ENCODE results near the gene HDAC9. TPM values are rescaled to one million over a fixed set of nuclear protein-coding genes. Genes with fewer than 3 reads are reported as not detected.

The HDAC9 gene
- total RNA-seq, 1 experiment from 2014 or later = 7.7 TPM

GRCh38 chr7:18861514-18862118 is 366.1 kb downstream of the HDAC9 start:
- Histone ChIP-seq H3K4me1 (ENCODE audit: insufficient read depth, low read length) (no peaks in the 10 kb centered on the region), H2AK5ac (ENCODE audit: insufficient read length, low read length) (no peak overlapping the region), H4K5ac (ENCODE audit: insufficient read length, low read depth, low read length) (no peak overlapping the region), H3K27me3 (ENCODE audit: insufficient read depth, low read length) (no peaks in the 10 kb centered on the region), H3K9me3 (ENCODE audit: control insufficient read depth, low read depth, low read length) (no peaks in the 10 kb centered on the region), H4K91ac (ENCODE audit: insufficient read length, low read depth, low read length) (no peak overlapping the region), H4K20me1 (ENCODE audit: control insufficient read depth, insufficient read depth, insufficient read length) (no peaks in the 10 kb centered on the region), H3K23ac (ENCODE audit: insufficient read length, low read depth, low read length) (no peak overlapping the region), H2AFZ (ENCODE audit: low read length) (no peak overlapping the region), H3K23me2 (ENCODE audit: insufficient read length, low read depth, low read length, poor library complexity, severe bottlenecking) (no peaks in the 10 kb centered on the region), H2BK15ac (ENCODE audit: low read depth, low read length) (no peak overlapping the region), H3K79me1 (ENCODE audit: insufficient read depth, low read depth, low read length, poor library complexity, severe bottlenecking) (no peaks in the 10 kb centered on the region), H3K18ac (ENCODE audit: insufficient read length, low read depth, low read length) (no peak overlapping the region), H2BK120ac (ENCODE audit: low read depth, low read length, poor library complexity, severe bottlenecking) (no peak overlapping the region), H2BK20ac (ENCODE audit: low read depth, low read length, poor library complexity, severe bottlenecking) (no peak overlapping the region), H3K27ac (ENCODE audit: insufficient read length, low read depth, low read length) (no peak overlapping the region), H4K8ac (replicated peaks; ENCODE audit: insufficient read length, low read depth, low read length) (no peak overlapping the region), H2BK5ac (ENCODE audit: insufficient read length, low read length) (no peak overlapping the region), H3K4ac (ENCODE audit: low read depth, low read length) (no peak overlapping the region), H2BK12ac (ENCODE audit: insufficient read length, low read depth, low read length) (no peak overlapping the region), H3K9ac (ENCODE audit: extremely low read depth, insufficient read length, low read length) (no peak overlapping the region), H3T11ph (ENCODE audit: low read length) (no peak overlapping the region), H3K4me2 (ENCODE audit: insufficient read depth, insufficient read length, low read length) (no peak overlapping the region), H3K56ac (ENCODE audit: insufficient read length, low read depth, low read length) (no peak overlapping the region), H3K79me2 (ENCODE audit: insufficient read depth, low read length) (no peaks in the 10 kb centered on the region), H3K14ac (ENCODE audit: insufficient read depth, low read length) (no peak overlapping the region)
- Mint-ChIP-seq H3K4me3 (no peak overlapping the region), H3K36me3 (ENCODE audit: insufficient read depth in 1 of 3, low read depth in 3 of 3) (no peaks in the 10 kb centered on the region), H3K4me1 (peaks cover 0 to 3% of the 10 kb centered on the region in 2 experiments; a peak in 1 of 4 replicates), H3K27ac (no peak overlapping the region), H3K9me3 (no peaks in the 10 kb centered on the region), H3K27me3 (ENCODE audit: low read depth) (no peaks in the 10 kb centered on the region)
- WGBS (ENCODE audit: extremely low coverage, insufficient read length, low lambda C conversion rate) = no CpG with 5 or more reads among the region's 4 CpGs
- TF ChIP-seq CTCF (conservative IDR thresholded peaks at IDR 0.05) = no peak
- no peak for DNase-seq

All from H9 (cell line).